Retinal pigment epithelial cell (primary cell): ENCODE results near the gene C1QL3.

Source experiments
- DNase-seq: peaks from one replicate; pipeline ENCODE4 v3.0.0-alpha.2; 2010; ENCODE audit warnings: low read depth
- H3K4me3 ChIP-seq: 2 replicates; pipeline ENCODE4 v1.5.1; 2011; ENCODE audit warnings: mild to moderate bottlenecking, low read length, control low read depth, moderate library complexity
- TF ChIP-seq, protein P1 (sequence below): conservative IDR thresholded peaks from 2 replicates; pipeline ENCODE4 v1.5.1; 2011; ENCODE audit warnings: low read depth, low read length, control low read depth, inconsistent platforms

C1QL3 gene

DNA sequence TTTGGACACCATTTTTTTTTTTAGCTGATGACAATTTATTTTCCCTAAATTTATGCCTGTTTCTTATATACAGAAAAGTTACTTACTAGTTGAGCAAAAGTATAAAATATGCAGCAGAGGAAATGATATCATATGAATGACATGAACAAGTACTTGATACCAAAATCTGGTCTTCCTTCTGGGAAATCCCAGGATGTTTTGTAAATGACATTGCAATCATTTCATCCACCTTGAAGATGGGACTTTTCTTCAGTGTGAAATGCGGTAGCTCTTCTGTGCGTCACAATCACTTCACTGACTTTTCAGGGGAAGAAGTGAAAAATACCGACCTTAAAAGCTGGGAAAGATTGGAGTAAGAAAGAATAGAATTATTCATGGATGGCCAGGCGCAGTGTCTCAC lies 23.8 kb downstream of the C1QL3 start:
- TF ChIP-seq, protein P1, sequence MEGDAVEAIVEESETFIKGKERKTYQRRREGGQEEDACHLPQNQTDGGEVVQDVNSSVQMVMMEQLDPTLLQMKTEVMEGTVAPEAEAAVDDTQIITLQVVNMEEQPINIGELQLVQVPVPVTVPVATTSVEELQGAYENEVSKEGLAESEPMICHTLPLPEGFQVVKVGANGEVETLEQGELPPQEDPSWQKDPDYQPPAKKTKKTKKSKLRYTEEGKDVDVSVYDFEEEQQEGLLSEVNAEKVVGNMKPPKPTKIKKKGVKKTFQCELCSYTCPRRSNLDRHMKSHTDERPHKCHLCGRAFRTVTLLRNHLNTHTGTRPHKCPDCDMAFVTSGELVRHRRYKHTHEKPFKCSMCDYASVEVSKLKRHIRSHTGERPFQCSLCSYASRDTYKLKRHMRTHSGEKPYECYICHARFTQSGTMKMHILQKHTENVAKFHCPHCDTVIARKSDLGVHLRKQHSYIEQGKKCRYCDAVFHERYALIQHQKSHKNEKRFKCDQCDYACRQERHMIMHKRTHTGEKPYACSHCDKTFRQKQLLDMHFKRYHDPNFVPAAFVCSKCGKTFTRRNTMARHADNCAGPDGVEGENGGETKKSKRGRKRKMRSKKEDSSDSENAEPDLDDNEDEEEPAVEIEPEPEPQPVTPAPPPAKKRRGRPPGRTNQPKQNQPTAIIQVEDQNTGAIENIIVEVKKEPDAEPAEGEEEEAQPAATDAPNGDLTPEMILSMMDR: no peak
- DNase-seq: no peak
- no peak overlapping the region for H3K4me3 ChIP-seq

DNA sequence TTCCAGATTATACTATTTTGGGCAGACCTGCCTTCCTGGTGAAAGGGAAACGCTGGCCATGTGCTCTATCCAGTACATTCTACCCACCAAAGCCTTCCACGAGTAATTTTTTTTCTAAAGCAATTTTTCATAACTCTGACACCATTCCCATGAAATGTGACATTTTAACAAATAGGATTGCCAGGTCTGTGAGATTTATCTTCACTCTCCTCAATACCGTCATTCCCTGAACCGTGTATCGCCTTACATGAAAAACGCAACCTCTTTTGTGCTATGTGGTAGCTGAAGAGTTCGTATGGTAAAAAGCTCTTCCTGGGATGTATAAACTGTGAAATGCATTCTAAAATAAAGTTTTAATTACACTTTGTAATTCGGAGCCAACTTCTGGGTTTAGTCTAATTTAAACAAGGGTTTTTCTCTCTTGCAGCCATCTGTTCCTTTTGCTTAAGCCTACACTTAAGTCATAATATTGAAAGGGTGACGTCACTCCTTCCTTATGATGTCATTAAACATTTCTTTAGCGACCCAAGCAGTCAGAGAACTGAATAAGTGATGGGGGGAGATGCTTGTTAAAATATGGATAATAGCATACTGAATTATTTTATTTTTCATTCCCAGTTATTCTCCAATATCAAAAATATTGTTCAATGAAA lies 27.7 kb downstream of the C1QL3 start:
- TF ChIP-seq, protein P1: no peak
- no peak overlapping the region for H3K4me3 ChIP-seq
- DNase-seq: no peak

DNA sequence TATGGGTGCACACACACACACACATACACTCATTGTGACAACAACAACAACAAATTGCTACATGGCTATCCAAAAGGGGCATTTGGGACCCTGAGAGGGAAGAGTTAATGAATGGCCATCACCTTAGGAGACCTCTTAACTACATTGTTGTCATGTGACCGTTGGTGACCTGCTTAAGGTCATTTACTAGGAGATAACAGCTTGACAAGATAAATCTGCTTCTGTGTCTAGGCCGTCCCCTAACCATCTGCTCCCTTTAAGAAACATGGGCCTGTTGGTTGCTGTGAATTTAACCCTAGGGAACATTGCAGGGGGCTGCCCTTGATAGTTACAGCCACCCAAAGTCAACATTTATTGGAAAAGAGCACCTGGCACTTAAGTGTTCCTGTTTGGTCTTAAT lies 29.7 kb downstream of the C1QL3 start:
- DNase-seq: no peak
- no peak overlapping the region for H3K4me3 ChIP-seq
- TF ChIP-seq, protein P1: no peak

DNA sequence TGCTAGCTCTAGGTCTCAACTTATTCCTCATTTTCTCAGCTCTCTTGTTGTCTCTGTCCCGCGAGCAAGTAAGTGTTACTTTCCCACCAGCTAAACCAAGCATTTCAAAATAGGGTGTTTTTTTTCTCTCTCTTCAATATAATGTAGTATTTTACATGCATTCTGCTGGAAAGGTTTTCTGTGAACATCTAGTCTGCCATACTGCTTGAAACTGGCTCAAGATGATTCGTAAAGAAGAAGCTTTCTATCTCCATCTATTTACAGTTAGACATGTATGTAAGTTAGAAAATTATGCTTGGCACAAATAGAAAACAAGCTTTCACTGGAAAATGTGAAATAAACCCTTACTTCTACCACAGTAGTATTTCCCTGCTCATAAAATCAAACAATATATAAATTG lies 31.2 kb downstream of the C1QL3 start:
- TF ChIP-seq, protein P1: no peak
- no peak overlapping the region for H3K4me3 ChIP-seq
- no peak for DNase-seq

DNA sequence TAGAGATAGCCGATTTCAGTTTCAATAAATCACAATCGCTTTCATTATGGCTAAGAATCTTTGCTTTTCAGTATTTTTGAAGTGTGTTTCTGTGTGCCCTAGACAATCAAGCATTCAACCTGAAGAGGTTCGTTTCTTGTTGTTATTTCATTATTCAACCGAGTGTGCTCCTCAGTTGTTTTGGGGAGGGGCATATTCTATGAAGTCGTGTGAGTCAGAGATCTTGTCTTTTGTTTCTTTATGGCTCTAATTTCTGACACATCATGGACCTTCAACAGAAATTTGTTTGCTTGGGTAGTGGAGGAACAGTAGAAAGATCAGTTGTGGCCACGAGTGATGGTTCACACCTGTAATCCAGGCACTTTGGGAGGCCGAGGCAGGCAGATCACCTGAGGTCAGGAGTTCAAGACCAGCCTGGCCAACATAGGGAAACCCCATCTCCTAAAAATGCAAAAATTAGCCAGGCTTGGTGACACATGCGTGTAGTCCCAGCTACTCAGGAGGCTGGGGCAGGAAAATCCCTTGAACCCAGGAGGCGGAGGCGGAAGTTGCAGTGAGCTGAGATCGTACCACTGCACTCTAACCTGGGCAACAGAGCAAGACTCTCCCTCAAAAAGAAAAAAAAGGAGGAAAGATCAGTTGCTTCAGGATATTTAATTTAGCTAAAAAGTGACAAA lies 38.3 kb downstream of the C1QL3 start:
- H3K4me3 ChIP-seq: no peak overlapping the region
- TF ChIP-seq, protein P1: no peak
- DNase-seq: no peak

DNA sequence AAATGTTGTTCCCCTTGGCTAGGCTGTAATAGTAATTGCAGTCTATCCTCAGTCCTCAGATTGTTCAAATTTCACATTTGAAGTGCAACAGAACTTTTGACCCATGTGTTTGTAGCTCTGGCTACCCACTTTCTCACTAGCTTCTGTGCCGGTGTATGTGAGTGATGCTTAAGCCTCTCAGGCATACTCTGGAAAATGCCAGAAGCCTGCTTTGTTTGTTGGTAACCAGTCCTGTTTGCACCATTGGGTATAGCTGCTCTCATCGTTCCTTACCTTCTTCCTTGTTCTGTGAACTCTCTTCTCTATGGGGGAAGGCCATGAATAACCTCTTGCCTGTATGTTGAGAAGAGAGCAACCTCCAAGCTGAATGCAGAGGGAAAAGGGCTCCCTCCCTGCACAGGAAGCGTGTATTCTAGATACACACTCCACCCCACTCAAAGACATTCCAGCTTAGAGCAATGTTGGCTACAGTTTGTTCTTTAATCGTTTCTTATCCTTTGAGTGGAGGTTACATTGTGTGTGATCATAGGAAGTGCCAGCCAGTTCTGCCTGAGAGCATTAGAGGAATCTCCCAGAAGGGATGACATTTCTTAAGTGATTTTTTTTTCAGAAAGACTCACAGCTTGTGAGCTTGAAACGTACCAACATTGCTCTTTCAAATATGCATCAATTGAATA lies 40.5 kb downstream of the C1QL3 start:
- TF ChIP-seq, protein P1: no peak
- no peak for DNase-seq
- no peak overlapping the region for H3K4me3 ChIP-seq

DNA sequence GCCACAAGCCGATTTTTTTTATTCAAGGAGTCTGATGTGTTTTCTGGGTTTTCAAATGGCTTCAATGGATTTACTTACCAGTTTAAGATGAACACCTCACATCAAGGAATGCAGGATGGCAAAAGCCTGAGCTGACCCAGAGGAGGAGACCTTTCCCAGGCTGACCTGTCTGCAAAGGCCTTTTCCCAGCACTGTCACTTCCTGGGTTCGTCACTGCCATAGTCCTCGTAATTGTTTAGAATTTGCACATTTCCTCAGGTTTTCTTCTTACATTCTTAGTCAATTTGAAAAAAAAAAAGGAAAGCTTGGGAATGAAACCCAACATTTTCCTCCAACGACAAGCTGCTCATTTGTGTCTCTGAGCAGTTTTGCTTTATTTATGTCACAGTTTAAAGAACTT lies 42.9 kb downstream of the C1QL3 start:
- TF ChIP-seq, protein P1: no peak
- no peak for DNase-seq
- no peak overlapping the region for H3K4me3 ChIP-seq
